GM12873 (cell line): ENCODE results near the gene C9.

Experiments
- CTCF ChIP-seq: IDR thresholded peaks from 2 replicates; pipeline ENCODE4 v1.5.1; 2012; ENCODE audit warnings: low read depth, mild to moderate bottlenecking, moderate library complexity, low read length, control low read depth; ENCODE audit not compliant: insufficient read depth; ENCODE audit errors: missing control alignments

The C9 gene

GRCh38 chr5:39256477-39257235 is 107.6 kb downstream of the C9 start:
- no peak for TF ChIP-seq CTCF

GRCh38 chr5:39255406-39255805 is 108.9 kb downstream of the C9 start:
- TF ChIP-seq CTCF, result no peak

GRCh38 chr5:39254671-39255070 is 109.6 kb downstream of the C9 start:
- no peak for TF ChIP-seq CTCF

GRCh38 chr5:39253196-39253595 is 111.1 kb downstream of the C9 start:
- TF ChIP-seq CTCF, result no peak

- no peak for TF ChIP-seq CTCF
Observed at GRCh38 chr5:39249564-39250274, 114.6 kb downstream of the C9 start.

GRCh38 chr5:39249069-39249468 is 115.2 kb downstream of the C9 start:
- no peak for TF ChIP-seq CTCF

GRCh38 chr5:39240750-39241149 is 123.5 kb downstream of the C9 start:
- TF ChIP-seq CTCF, result no peak
